HEK293 (cell line): ENCODE data around the gene MTTP.

Experiments
- CTCF ChIP-seq: fragments of 450-650 bp; formaldehyde crosslinking; IDR thresholded peaks from 2 replicates; pipeline ENCODE4 v1.5.1; 2016; ENCODE audit warnings: missing biosample characterization, missing genetic modification characterization
- ZBTB6 ChIP-seq: fragments of 450-650 bp; formaldehyde crosslinking; IDR thresholded peaks from 2 replicates; pipeline ENCODE4 v1.5.1; 2017; ENCODE audit warnings: missing biosample characterization, missing genetic modification characterization
- ZNF157 ChIP-seq: fragments of 450-650 bp; formaldehyde crosslinking; IDR thresholded peaks from 2 replicates; pipeline ENCODE4 v1.5.1; 2016; ENCODE audit warnings: missing biosample characterization, missing genetic modification characterization
- ZNF561 ChIP-seq: fragments of 450-650 bp; IDR thresholded peaks from 2 replicates; pipeline ENCODE4 v1.5.1; 2018; ENCODE audit warnings: missing biosample characterization, missing genetic modification characterization, borderline replicate concordance

GRCh38 chr4:99634742-99635360 lies 60.2 kb downstream of the MTTP start:
- TF ChIP-seq ZBTB6 (tag by site-specific recombination), result no peak
- no peak for TF ChIP-seq ZNF157 (tag by site-specific recombination)
- TF ChIP-seq CTCF (tag by site-specific recombination), result no peak
- TF ChIP-seq ZNF561 (tag by site-specific recombination), result no peak
